Activated B cell treated with CpG ODN at 0.5 μM for 24 hours (primary cell): ENCODE results near the gene EXOSC2. TPM values are rescaled to one million over a fixed set of nuclear protein-coding genes. Genes with fewer than 3 reads are reported as not detected.
A peak's percentile ranks its signal among the peaks of the same experiment; 100 is the strongest.

ENCODE experiments used
- ATAC-seq: fragments of 200-7000 bp; cut with Tn5 transposase; one replicate; pipeline ENCODE4 v1.10.0; 2021; ENCODE audit warnings: low read depth, mild to moderate bottlenecking, moderate library complexity
- CTCF ChIA-PET: fragments of 350-600 bp; sonication (Branson Sonifier 250); formaldehyde crosslinking; loops from one replicate; lab custom pipeline; 2021; ENCODE audit warnings: antibody characterized with exemption; lab: Charles Lee
- POLR2A ChIA-PET: fragments of 350-600 bp; sonication (Branson Sonifier 250); formaldehyde crosslinking; loops from one replicate; lab custom pipeline; 2021; ENCODE audit warnings: antibody characterized with exemption; lab: Charles Lee
- DNase-seq: peaks from one replicate; pipeline ENCODE4 v3.0.0; 2022
- H3K27ac Mint-ChIP-seq: one replicate; pipeline ENCODE4 v1.8.0; 2020; ENCODE audit warnings: mixed read lengths
- H3K27me3 Mint-ChIP-seq: one replicate; pipeline ENCODE4 v1.8.0; 2021; ENCODE audit warnings: mixed read lengths
- H3K36me3 Mint-ChIP-seq: one replicate; pipeline ENCODE4 v1.8.0; 2021; ENCODE audit warnings: low read depth, mixed read lengths
- H3K4me1 Mint-ChIP-seq: one replicate; pipeline ENCODE4 v1.8.0; 2021; ENCODE audit warnings: mixed read lengths
- H3K4me3 Mint-ChIP-seq: one replicate; pipeline ENCODE4 v1.8.0; 2020; ENCODE audit warnings: mild to moderate bottlenecking, mixed read lengths
- H3K9me3 Mint-ChIP-seq: one replicate; pipeline ENCODE4 v1.8.0; 2020; ENCODE audit warnings: mixed read lengths
- CTCF ChIP-seq: fragments of 200-600 bp; IDR thresholded peaks from one replicate; pipeline ENCODE4 v1.8.0; 2022; ENCODE audit warnings: antibody characterized with exemption, mild to moderate bottlenecking
- intact Hi-C: fragments of 100-400 bp; cut with micrococcal nuclease; formaldehyde crosslinking; loops from one replicate; pipeline ENCODE4 v1.15.1; 2024
- total RNA-seq: library from RNA; stranded (reverse); gene quantifications from 2 replicates; pipeline ENCODE4 v1.2.3, GENCODE V29; 2022

The EXOSC2 gene
- total RNA-seq, 1 donor from 2014 or later: 54.8 TPM

- H3K27ac Mint-ChIP-seq: no peak within 1 kb of the TSS
- H3K4me3 Mint-ChIP-seq: peak within 1 kb of the TSS; percentile 46
- intact Hi-C loops: loop anchor here (10.0 kb wide), 1 partner anchor 1930 kb away; no protein-coding TSS in a partner anchor
- peaks cover 40% of the 10 kb centered on the region for H3K4me1 Mint-ChIP-seq
- no peak for ATAC-seq
- TF ChIP-seq CTCF: no peak
- ChIA-PET CTCF (interaction anchor here (2.4 kb wide), 1 partner anchor 17 kb away, joined by 6 read pairs; no protein-coding TSS in a partner anchor), POLR2A (no interaction called here)
- H3K9me3 Mint-ChIP-seq: no peaks in the 10 kb centered on the region
- no peaks in the 10 kb centered on the region for H3K36me3 Mint-ChIP-seq
- peaks cover 47% of the 10 kb centered on the region for H3K27me3 Mint-ChIP-seq
- no peak for DNase-seq
Measured at GRCh38 chr9:130664251-130665028, 29.1 kb upstream of the EXOSC2 start, which contains the start of gene PRDM12. Gene PRDM12, plus strand, starts transcription at chr9:130664594. Its CDS starts 60 bp downstream, at chr9:130664654.

- ATAC-seq (no peak), DNase-seq (no peak)
- Mint-ChIP-seq H3K4me3 (peak overlapping the region; percentile 46), H3K36me3 (no peaks in the 10 kb centered on the region), H3K27ac (no peak overlapping the region), H3K27me3 (peaks cover 50% of the 10 kb centered on the region), H3K9me3 (no peaks in the 10 kb centered on the region), H3K4me1 (peaks cover 38% of the 10 kb centered on the region)
- intact Hi-C loops: loop anchor here (10.0 kb wide), 1 partner anchor 1930 kb away; no protein-coding TSS in a partner anchor
- ChIA-PET CTCF (interaction anchor here (2.4 kb wide), 1 partner anchor 17 kb away, joined by 6 read pairs; no protein-coding TSS in a partner anchor), POLR2A (no interaction called here)
- TF ChIP-seq CTCF: no peak
Measured at GRCh38 chr9:130665029-130665430, 28.6 kb upstream of the EXOSC2 start.

GRCh38 chr9:130665431-130666392 is 27.9 kb upstream of the EXOSC2 start:
- intact Hi-C loops: loop anchor here (10.0 kb wide), 1 partner anchor 1929 kb away; no protein-coding TSS in a partner anchor
- Mint-ChIP-seq H3K27me3 (peaks cover 55% of the 10 kb centered on the region), H3K4me3 (peak overlapping the region; percentile 46), H3K4me1 (peaks cover 38% of the 10 kb centered on the region), H3K36me3 (no peaks in the 10 kb centered on the region), H3K9me3 (no peaks in the 10 kb centered on the region), H3K27ac (no peak overlapping the region)
- CTCF ChIA-PET: interaction anchor here (2.4 kb wide), 1 partner anchor 16 kb away, joined by 6 read pairs; no protein-coding TSS in a partner anchor
- ATAC-seq (no peak), DNase-seq (no peak)
- no peak for TF ChIP-seq CTCF
- POLR2A ChIA-PET: no interaction called here

GRCh38 chr9:130666393-130667119 is 27.0 kb upstream of the EXOSC2 start:
- H3K36me3 Mint-ChIP-seq: no peaks in the 10 kb centered on the region
- no peak overlapping the region for H3K4me3 Mint-ChIP-seq
- ChIA-PET CTCF (interaction anchor here (2.4 kb wide), 1 partner anchor 15 kb away, joined by 6 read pairs; no protein-coding TSS in a partner anchor), POLR2A (no interaction called here)
- DNase-seq: no peak
- intact Hi-C loops: loop anchor here (10.0 kb wide), 1 partner anchor 1928 kb away; no protein-coding TSS in a partner anchor
- peaks cover 34% of the 10 kb centered on the region for H3K4me1 Mint-ChIP-seq
- H3K27me3 Mint-ChIP-seq: peaks cover 53% of the 10 kb centered on the region
- H3K27ac Mint-ChIP-seq: no peak overlapping the region
- H3K9me3 Mint-ChIP-seq: no peaks in the 10 kb centered on the region
- no peak for TF ChIP-seq CTCF
- ATAC-seq: no peak
